Caco-2 (cell line): ENCODE results near the gene RIMS4. TPM values are rescaled to one million over a fixed set of nuclear protein-coding genes. Genes with fewer than 3 reads are reported as not detected.

Source experiments
- BruUV-seq: library from RNA; stranded (reverse); fragments of 400-500 nt; replicated peaks from 2 replicates; lab custom pipeline; 2021; lab: Mats Ljungman, UMichigan
- CTCF ChIA-PET: fragments of 300-600 bp; sonication (Branson Sonifier 250); formaldehyde crosslinking; loops from one replicate; lab custom pipeline; 2022; ENCODE audit warnings: antibody characterized with exemption; lab: Charles Lee
- POLR2A ChIA-PET: fragments of 300-600 bp; sonication (Branson Sonifier 250); formaldehyde crosslinking; loops from one replicate; lab custom pipeline; 2022; ENCODE audit warnings: antibody characterized with exemption; lab: Charles Lee
- DNase-seq, 2 experiments: peaks; one replicate each; pipeline versions ENCODE4 v3.0.0 to v3.0.0-alpha.2; 2020 to 2022
- H3K27me3 ChIP-seq: replicated peaks from 2 replicates; pipeline ENCODE4 v1.6.0; 2011; ENCODE audit warnings: low read length; ENCODE audit not compliant: control insufficient read depth, insufficient read depth
- H3K36me3 ChIP-seq: 2 replicates; pipeline ENCODE4 v1.5.1; 2011; ENCODE audit warnings: low read length; ENCODE audit not compliant: control insufficient read depth, insufficient read depth
- H3K4me1 ChIP-seq: fragments of 250-450 bp; sonication (Bioruptor Pico); 2 replicates; pipeline ENCODE4 v1.5.1; 2020; ENCODE audit warnings: mild to moderate bottlenecking
- H3K4me3 ChIP-seq: 2 replicates; pipeline ENCODE4 v1.5.1; 2011; ENCODE audit warnings: low read depth, mild to moderate bottlenecking, control low read depth, low read length
- H3K9me3 ChIP-seq: fragments of 250-450 bp; sonication (Bioruptor Pico); 2 replicates; pipeline ENCODE4 v1.5.1; 2020; ENCODE audit warnings: mild to moderate bottlenecking, moderate library complexity
- H3K27ac Mint-ChIP-seq: one replicate; pipeline ENCODE4 v1.8.0; 2022; ENCODE audit warnings: mixed read lengths; ENCODE audit not compliant: unreplicated experiment
- H3K27me3 Mint-ChIP-seq: one replicate; pipeline ENCODE4 v1.8.0; 2022; ENCODE audit warnings: mixed read lengths; ENCODE audit not compliant: insufficient read depth, unreplicated experiment
- H3K36me3 Mint-ChIP-seq: one replicate; pipeline ENCODE4 v1.8.0; 2022; ENCODE audit warnings: mild to moderate bottlenecking, mixed read lengths; ENCODE audit not compliant: insufficient read depth, unreplicated experiment
- H3K4me1 Mint-ChIP-seq: one replicate; pipeline ENCODE4 v1.8.0; 2022; ENCODE audit warnings: low read depth, mixed read lengths; ENCODE audit not compliant: unreplicated experiment
- H3K4me3 Mint-ChIP-seq: one replicate; pipeline ENCODE4 v1.8.0; 2022; ENCODE audit warnings: mild to moderate bottlenecking, moderate library complexity, mixed read lengths; ENCODE audit not compliant: unreplicated experiment
- H3K9me3 Mint-ChIP-seq: one replicate; pipeline ENCODE4 v1.8.0; 2022; ENCODE audit warnings: mixed read lengths; ENCODE audit not compliant: unreplicated experiment
- CTCF ChIP-seq, 2 experiments: fragments of 200-600 bp in 1 of 2; IDR thresholded peaks; 1 replicate in 1 of 2; 2 replicates in 1 of 2; pipeline versions ENCODE4 v1.5.1 to v1.8.0; 2011 to 2022; ENCODE audit warnings: antibody characterized with exemption in 1 of 2, control low read depth in 1 of 2, inconsistent platforms in 1 of 2, low read depth in 1 of 2, low read length in 1 of 2, mild to moderate bottlenecking in 1 of 2, moderate library complexity in 1 of 2; ENCODE audit not compliant: insufficient read depth in 1 of 2, severe bottlenecking in 1 of 2, unreplicated experiment in 1 of 2
- intact Hi-C: fragments of 100-400 bp; cut with micrococcal nuclease; formaldehyde crosslinking; loops from one replicate; pipeline ENCODE4 v1.10.0; 2022; ENCODE audit not compliant: unreplicated experiment
- total RNA-seq: library from RNA; stranded (reverse); gene quantifications from 2 replicates; pipeline ENCODE4 v1.2.3, GENCODE V29; 2022

RIMS4 gene
- total RNA-seq, 1 experiment from 2014 or later = 9.0 TPM

DNA sequence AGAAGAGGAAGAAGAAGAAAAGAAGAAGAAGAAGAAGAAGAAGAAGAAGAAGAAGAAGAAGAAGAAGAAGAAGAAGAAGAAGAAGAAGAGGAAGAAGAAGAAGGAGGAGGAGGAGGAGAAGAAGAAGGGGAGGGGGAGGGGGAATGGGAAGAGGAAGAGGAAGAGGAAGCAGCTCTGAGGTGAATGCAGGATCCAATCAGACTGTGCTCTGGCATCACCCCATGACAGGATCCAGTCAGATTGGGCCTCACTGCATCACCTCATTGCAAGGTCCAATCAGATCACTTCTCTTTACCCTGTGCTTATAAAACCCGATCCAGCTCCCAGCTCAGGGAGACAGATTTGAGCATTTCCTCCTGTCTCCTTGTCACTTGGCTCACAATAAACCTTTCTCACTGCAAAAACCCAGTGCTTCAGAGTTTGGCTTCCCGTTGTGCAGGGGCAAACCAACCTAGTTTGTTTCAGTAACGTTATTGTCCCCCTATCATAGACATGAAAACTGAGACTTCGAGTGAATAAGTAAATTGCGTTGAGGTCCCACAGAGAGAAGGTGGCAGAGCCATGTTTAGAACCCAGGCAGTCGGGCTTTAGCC lies 46.6 kb upstream of the RIMS4 start:
- Histone ChIP-seq H3K4me1 (peaks cover 24% of the 10 kb centered on the region), H3K27me3 (no peaks in the 10 kb centered on the region), H3K36me3 (no peaks in the 10 kb centered on the region), H3K4me3 (no peak overlapping the region), H3K9me3 (no peaks in the 10 kb centered on the region)
- CTCF ChIA-PET = interaction anchor here (0.6 to 1.7 kb wide), 5 partner anchors 10 to 239 kb away, joined by 3 to 12 read pairs (median 5); no protein-coding TSS in a partner anchor
- Mint-ChIP-seq H3K27me3 (no peaks in the 10 kb centered on the region), H3K4me1 (peaks cover 27% of the 10 kb centered on the region), H3K4me3 (peak overlapping the region; percentile 13), H3K36me3 (no peaks in the 10 kb centered on the region), H3K9me3 (peaks cover 25% of the 10 kb centered on the region), H3K27ac (peak overlapping the region; percentile 86)
- intact Hi-C loops = loop anchor here (1.0 to 2.0 kb wide), 2 partner anchors 9 to 28 kb away; partner anchors contain the start of gene YWHAB
- BruUV-seq = no TSS peak
- TF ChIP-seq CTCF (IDR thresholded peaks at IDR 0.05; ENCODE audit: insufficient read depth in 1 of 2, low read depth in 1 of 2, low read length in 1 of 2, severe bottlenecking in 1 of 2, unreplicated experiment in 1 of 2) = no peak
- POLR2A ChIA-PET = interaction anchor here (0.5 to 1.5 kb wide), 3 partner anchors 28 to 722 kb away, joined by 4 to 9 read pairs (median 6); partner anchors contain the start of gene YWHAB
- DNase-seq = peak; percentile 50 to 69

DNA sequence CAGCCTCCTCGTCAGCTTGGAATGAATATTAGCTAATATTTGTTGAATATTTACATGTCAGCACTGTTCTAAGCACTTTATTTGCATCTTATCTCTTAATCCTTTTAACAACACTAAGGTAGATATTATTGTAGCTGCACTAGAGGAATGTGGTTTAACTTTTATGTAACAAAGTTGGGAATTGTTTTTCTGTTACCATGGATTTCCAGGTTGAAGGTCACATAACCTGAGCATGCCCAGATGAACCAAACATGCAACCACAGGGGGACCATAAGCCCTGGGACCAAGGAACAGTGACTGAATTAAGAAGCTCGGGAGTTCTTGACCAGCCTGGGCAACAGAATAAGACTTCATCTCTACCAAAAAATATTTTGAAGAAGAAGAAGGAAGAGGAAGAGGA lies 46.1 kb upstream of the RIMS4 start:
- Histone ChIP-seq H3K9me3 (no peaks in the 10 kb centered on the region), H3K27me3 (no peaks in the 10 kb centered on the region), H3K36me3 (no peaks in the 10 kb centered on the region), H3K4me1 (peaks cover 24% of the 10 kb centered on the region), H3K4me3 (no peak overlapping the region)
- Mint-ChIP-seq H3K4me3 (peak overlapping the region; percentile 13), H3K27ac (peak overlapping the region; percentile 86), H3K4me1 (peaks cover 29% of the 10 kb centered on the region), H3K9me3 (peaks cover 25% of the 10 kb centered on the region), H3K27me3 (no peaks in the 10 kb centered on the region), H3K36me3 (no peaks in the 10 kb centered on the region)
- peak; percentile 86 to 90 for DNase-seq
- intact Hi-C loops = loop anchor here (1.0 to 2.0 kb wide), 2 partner anchors 8 to 28 kb away; partner anchors contain the start of gene YWHAB
- BruUV-seq = no TSS peak
- no peak for TF ChIP-seq CTCF (IDR thresholded peaks at IDR 0.05; ENCODE audit: insufficient read depth in 1 of 2, low read depth in 1 of 2, low read length in 1 of 2, severe bottlenecking in 1 of 2, unreplicated experiment in 1 of 2)
- ChIA-PET POLR2A (interaction anchor here (0.5 to 1.5 kb wide), 3 partner anchors 29 to 722 kb away, joined by 3 to 9 read pairs (median 6); partner anchors contain the start of genes SYS1 and YWHAB), CTCF (interaction anchor here (0.6 to 1.7 kb wide), 5 partner anchors 10 to 239 kb away, joined by 3 to 12 read pairs (median 5); no protein-coding TSS in a partner anchor)

- no peak overlapping the region for H3K4me3 ChIP-seq
- Mint-ChIP-seq H3K36me3 (no peaks in the 10 kb centered on the region), H3K27ac (no peak overlapping the region), H3K27me3 (no peaks in the 10 kb centered on the region), H3K9me3 (peaks cover 19% of the 10 kb centered on the region), H3K4me1 (peaks cover 48% of the 10 kb centered on the region), H3K4me3 (no peak overlapping the region)
- ChIA-PET CTCF (interaction anchor here (1.0 to 1.1 kb wide), 4 partner anchors 11 to 104 kb away, joined by 3 to 4 read pairs (median 3); partner anchors contain the start of gene YWHAB), POLR2A (no interaction called here)
- TF ChIP-seq CTCF (IDR thresholded peaks at IDR 0.05; ENCODE audit: insufficient read depth in 1 of 2, low read depth in 1 of 2, low read length in 1 of 2, severe bottlenecking in 1 of 2, unreplicated experiment in 1 of 2) = peak in 1 of 2 experiments; percentile 53
- H3K4me1 ChIP-seq = peaks cover 33% of the 10 kb centered on the region
- H3K27me3 ChIP-seq = no peaks in the 10 kb centered on the region
- intact Hi-C loops = no loop called here
- DNase-seq = peak; percentile 62 to 74
- no peaks in the 10 kb centered on the region; the same call in 1 of the 2 replicates for H3K9me3 ChIP-seq
- no TSS peak for BruUV-seq
- no peaks in the 10 kb centered on the region for H3K36me3 ChIP-seq
These were observed 41.2 kb upstream of the RIMS4 start for GRCh38 chr20:44851545-44851944.
